K562 (cell line): ENCODE data around the gene MSL3. TPM values are rescaled to one million over a fixed set of nuclear protein-coding genes. Genes with fewer than 3 reads are reported as not detected.

ENCODE experiments used
- ATAC-seq: fragments of 200-7000 bp; cut with Tn5 transposase; 3 replicates; pipeline ENCODE4 v1.9.1; 2020; ENCODE audit warnings: moderate library complexity
- BruUV-seq: library from RNA; stranded (reverse); fragments of 400-500 nt; replicated peaks from 2 replicates; lab custom pipeline; 2021; lab: Mats Ljungman, UMichigan
- CTCF ChIA-PET: fragments of 300-600 bp; formaldehyde crosslinking; extraction: SDS; loops from one replicate; lab custom pipeline; 2021; ENCODE audit warnings: low intra/inter-chr PET ratio; lab: Yijun Ruan, JAX
- POLR2A ChIA-PET: fragments of 300-600, 350-650 bp; sonication (Branson Sonifier 250); formaldehyde crosslinking; extraction: SDS; loops from one replicate; lab custom pipeline; 2021; ENCODE audit warnings: antibody characterized with exemption, inconsistent platforms; lab: Yijun Ruan, JAX
- DNase-seq, 4 experiments: peaks; one replicate each; pipeline versions ENCODE4 v3.0.0 to v3.0.0-alpha.2; 2011 to 2018; ENCODE audit warnings: low spot score in 3 of 4, mixed read lengths in 3 of 4; ENCODE audit errors: extremely low read depth in 1 of 4
- FAIRE-seq: peaks from 2 replicates; lab custom pipeline; 2011; peaks lifted over from hg19 to GRCh38; lab: Jason Lieb, UNC
- H2AFZ ChIP-seq: 2 replicates; pipeline ENCODE4 v1.6.0; 2011; ENCODE audit warnings: low read depth, low read length, control low read depth, inconsistent platforms
- H3K27ac ChIP-seq: fragments of 200-600 bp; 3 replicates; pipeline ENCODE4 v1.8.0; 2011; ENCODE audit warnings: low read depth, mild to moderate bottlenecking, control low read depth, inconsistent platforms, low read length, moderate library complexity, mixed read lengths; ENCODE audit errors: extremely low read depth
- H3K27me3 ChIP-seq, 2 experiments: fragments of 300-600 bp in 1 of 2; 2 replicates in 1 of 2; 3 replicates in 1 of 2; pipeline versions ENCODE4 v1.6.0 to v1.8.0; 2011; ENCODE audit warnings: inconsistent platforms in 2 of 2, low read length in 2 of 2, mild to moderate bottlenecking in 1 of 2, mixed read lengths in 1 of 2, moderate library complexity in 1 of 2; ENCODE audit not compliant: control insufficient read depth in 2 of 2, insufficient read depth in 2 of 2
- H3K36me3 ChIP-seq: fragments of 300-600 bp; 3 replicates; pipeline ENCODE4 v1.8.0; 2011; ENCODE audit warnings: mild to moderate bottlenecking, low read length, inconsistent platforms; ENCODE audit not compliant: control insufficient read depth, insufficient read depth
- H3K4me1 ChIP-seq, 2 experiments: fragments of 200-600 bp in 1 of 2; replicated peaks in 1 of 2; 2 replicates in 1 of 2; 3 replicates in 1 of 2; pipeline versions ENCODE4 v1.5.1 to v1.8.0; 2011; ENCODE audit warnings: inconsistent platforms in 2 of 2, low read length in 2 of 2, mild to moderate bottlenecking in 1 of 2, mixed read lengths in 1 of 2, moderate library complexity in 1 of 2; ENCODE audit not compliant: control insufficient read depth in 2 of 2, insufficient read depth in 2 of 2
- H3K4me2 ChIP-seq: 2 replicates; pipeline ENCODE4 v1.6.1; 2011; ENCODE audit warnings: low read length, control low read depth, inconsistent platforms, mixed read lengths; ENCODE audit not compliant: insufficient read depth
- H3K4me3 ChIP-seq: fragments of 200-600 bp; sonication (generic), shearing (Covaris generic); 2 replicates; pipeline ENCODE4 v1.5.1; 2016; ENCODE audit warnings: control low read depth, inconsistent platforms
- H3K79me2 ChIP-seq: fragments of 200-600 bp; 3 replicates; pipeline ENCODE4 v1.8.0; 2011; ENCODE audit warnings: low read length, inconsistent platforms; ENCODE audit not compliant: control insufficient read depth, insufficient read depth
- H3K9ac ChIP-seq, 2 experiments: 2 replicates each; pipeline versions ENCODE4 v1.6.0 to v1.6.1; 2011; ENCODE audit warnings: low read depth in 2 of 2, low read length in 2 of 2, control low read depth in 1 of 2, inconsistent platforms in 1 of 2, mild to moderate bottlenecking in 1 of 2, mixed read lengths in 1 of 2; ENCODE audit not compliant: insufficient read depth in 1 of 2
- H3K9me1 ChIP-seq: one replicate; pipeline ENCODE4 v1.6.0; 2011; ENCODE audit warnings: inconsistent platforms, mild to moderate bottlenecking, low read length, moderate library complexity; ENCODE audit not compliant: control insufficient read depth, insufficient read depth
- H3K9me3 ChIP-seq: replicated peaks from 2 replicates; pipeline ENCODE4 v1.5.1; 2011; ENCODE audit warnings: low read depth, low read length, inconsistent platforms; ENCODE audit not compliant: control insufficient read depth, insufficient read depth
- H4K20me1 ChIP-seq: replicated peaks from 2 replicates; pipeline ENCODE4 v1.6.1; 2011; ENCODE audit warnings: low read length, inconsistent platforms, mixed read lengths; ENCODE audit not compliant: control insufficient read depth, insufficient read depth
- ATF3 ChIP-seq, 2 experiments: fragments of 450-650 bp in 1 of 2; sonication (generic) in 1 of 2; formaldehyde crosslinking in 1 of 2; IDR thresholded peaks in 1 of 2; conservative IDR thresholded peaks in 1 of 2; 2 replicates each; pipeline versions ENCODE4 v1.6.1 to v1.8.1; 2016 to 2023; ENCODE audit warnings: mild to moderate bottlenecking in 2 of 2, moderate library complexity in 2 of 2, inconsistent platforms in 1 of 2, missing genetic modification reagents in 1 of 2
- E2F3 ChIP-seq: fragments of 250-450 bp; sonication (Bioruptor Pico); IDR thresholded peaks from 2 replicates; pipeline ENCODE4 v1.4.0; 2020; ENCODE audit warnings: mild to moderate bottlenecking
- ETS2 ChIP-seq: IDR thresholded peaks from 2 replicates; pipeline ENCODE4 v1.6.1; 2016; ENCODE audit warnings: borderline replicate concordance, missing genetic modification characterization, mild to moderate bottlenecking, moderate library complexity, missing compliant biosample characterization; ENCODE audit not compliant: poor library complexity, severe bottlenecking
- HDAC6 ChIP-seq: IDR thresholded peaks from 2 replicates; pipeline ENCODE4 v1.6.1; 2012; ENCODE audit warnings: low read depth, mild to moderate bottlenecking, control low read depth, inconsistent platforms, low read length, moderate library complexity
- MAZ ChIP-seq, 2 experiments: fragments of 450-650 bp in 1 of 2; sonication (generic) in 1 of 2; formaldehyde crosslinking; IDR thresholded peaks in 1 of 2; conservative IDR thresholded peaks in 1 of 2; 2 replicates each; pipeline versions ENCODE4 v1.4.0 to v1.5.0; 2020; ENCODE audit warnings: mild to moderate bottlenecking in 1 of 2, missing genetic modification reagents in 1 of 2
- MECOM ChIP-seq: fragments of 250-450 bp; sonication (Bioruptor Pico); IDR thresholded peaks from 2 replicates; pipeline ENCODE4 v1.8.0; 2022; ENCODE audit warnings: inconsistent platforms
- MYNN ChIP-seq, 2 experiments: sonication (generic); formaldehyde crosslinking in 1 of 2; IDR thresholded peaks; 2 replicates each; pipeline versions ENCODE4 v1.5.0 to v1.6.1; 2016 to 2020; ENCODE audit warnings: antibody characterized with exemption in 1 of 2, missing genetic modification reagents in 1 of 2
- PRMT5 ChIP-seq: sonication (generic); formaldehyde crosslinking; IDR thresholded peaks from 2 replicates; pipeline ENCODE4 v1.5.0; 2020; ENCODE audit warnings: missing genetic modification reagents
- RAD51 ChIP-seq: fragments of 450-650 bp; IDR thresholded peaks from 2 replicates; pipeline ENCODE4 v1.7.1; 2016; ENCODE audit warnings: low read depth, mild to moderate bottlenecking, borderline replicate concordance
- RB1 ChIP-seq: fragments of 450-650 bp; IDR thresholded peaks from 2 replicates; pipeline ENCODE4 v1.6.1; 2017; ENCODE audit warnings: low read depth, mild to moderate bottlenecking
- SRSF1 ChIP-seq: fragments of 200-400 bp; formaldehyde crosslinking; IDR thresholded peaks from 2 replicates; pipeline ENCODE4 v1.6.1; 2017; ENCODE audit warnings: mild to moderate bottlenecking, low read depth, low read length, moderate library complexity
- ZC3H4 ChIP-seq: sonication (generic); formaldehyde crosslinking; IDR thresholded peaks from 2 replicates; pipeline ENCODE4 v1.9.0; 2021; ENCODE audit warnings: missing genetic modification reagents, borderline replicate concordance
- ZNF696 ChIP-seq: fragments of 250-450 bp; sonication (Bioruptor Pico); conservative IDR thresholded peaks from 2 replicates; pipeline ENCODE4 v1.4.0; 2020; ENCODE audit warnings: mild to moderate bottlenecking, moderate library complexity
- WGBS: fragments of 100-300 bp; shearing (Covaris generic); methylation state at CpG from one replicate; pipeline ENCODE4 v1.1.6; 2016; ENCODE audit warnings: low coverage, mixed read lengths; ENCODE audit not compliant: insufficient coverage; ENCODE audit errors: missing lambda C conversion rate; 5-methylcytosine and 5-hydroxymethylcytosine counted together
- in situ Hi-C: fragments of 300-500 bp; cut with MboI; formaldehyde crosslinking; loops from 4 replicates; pipeline ENCODE4 v1.15.0; 2018; ENCODE audit warnings: inconsistent platforms, mixed read lengths
- intact Hi-C: fragments of 100-400 bp; cut with micrococcal nuclease; formaldehyde crosslinking; loops from 2 replicates; pipeline ENCODE4 v1.14.2; 2022
- polyA plus RNA-seq, 8 experiments: library from polyadenylated mRNA; depleted of rRNA in 4 of 8; stranded (reverse) in 5 of 8; unstranded in 3 of 8; fragments of >200 nt; fragmentation: Nextera tagmentation in 2 of 8; fragmentation: Illumina TruSeq in 1 of 8; extraction: Ambion mirVana in 2 of 8; extraction: Trizol in 1 of 8; gene quantifications; 2 replicates each; pipeline versions ENCODE4 v1.2.1 to v1.2.3, GENCODE V29; 2011 to 2014; ENCODE audit warnings: inconsistent platforms in 1 of 8, missing spikeins in 1 of 8
- total RNA-seq, 7 experiments: library from RNA; depleted of rRNA in 6 of 7; stranded (reverse); fragments of >200 nt in 6 of 7; fragmentation: Illumina TruSeq in 2 of 7; extraction: Trizol in 2 of 7; gene quantifications; 2 replicates each; pipeline versions ENCODE4 v1.2.1 to v1.2.3, GENCODE V29; 2011 to 2021; ENCODE audit warnings: low replicate concordance in 1 of 7

MSL3 gene
- total and polyA plus RNA-seq, 9 of the 15 experiments (the other 6 are each of a cell fraction or from before 2014, with no cell fraction given), result 21.3 to 39.9 (median 27.1) TPM

GRCh38 chrX:11728556-11728955 lies 29.5 kb upstream of the MSL3 start:
- no TSS peak for BruUV-seq
- Histone ChIP-seq H3K36me3 (no peaks in the 10 kb centered on the region), H3K4me3 (no peak overlapping the region), H3K9me3 (no peaks in the 10 kb centered on the region), H3K4me1 (no peaks in the 10 kb centered on the region), H4K20me1 (no peaks in the 10 kb centered on the region), H2AFZ (no peak overlapping the region), H3K9me1 (no peaks in the 10 kb centered on the region), H3K27me3 (no peaks in the 10 kb centered on the region), H3K27ac (no peak overlapping the region), H3K4me2 (no peak overlapping the region), H3K9ac (no peak overlapping the region), H3K79me2 (no peaks in the 10 kb centered on the region)
- FAIRE-seq (no peak), ATAC-seq (no peak), DNase-seq (no peak)
- POLR2A ChIA-PET, result no interaction called here
- 0% methylated on average over 1 of the region's 2 CpGs for WGBS
- intact Hi-C loops (no loop called here), in situ Hi-C loops (no loop called here)
- CTCF ChIA-PET, result no interaction called here
- TF ChIP-seq MECOM (CRISPR knock-in tag) (no peak), MYNN (IDR thresholded peaks at IDR 0.05) (no peak), MYNN (CRISPR knock-in tag; IDR thresholded peaks at IDR 0.05) (no peak), ATF3 (IDR thresholded peaks at IDR 0.05) (no peak), ATF3 (CRISPR knock-in tag; conservative IDR thresholded peaks at IDR 0.05) (no peak)

- Histone ChIP-seq H3K4me3 (no peak overlapping the region), H3K4me2 (no peak overlapping the region), H3K4me1 (no peaks in the 10 kb centered on the region), H3K9me1 (no peaks in the 10 kb centered on the region), H3K27ac (no peak overlapping the region), H2AFZ (no peak overlapping the region), H3K79me2 (no peaks in the 10 kb centered on the region), H4K20me1 (no peaks in the 10 kb centered on the region), H3K9me3 (no peaks in the 10 kb centered on the region), H3K9ac (no peak overlapping the region), H3K27me3 (peaks cover 0 to 2% of the 10 kb centered on the region in 2 experiments; a peak in 1 of 5 replicates), H3K36me3 (no peaks in the 10 kb centered on the region)
- in situ Hi-C loops (no loop called here), intact Hi-C loops (no loop called here)
- ChIA-PET POLR2A (interaction anchor here (0.9 kb wide), 1 partner anchor 37 kb away, joined by 3 read pairs; no protein-coding TSS in a partner anchor), CTCF (no interaction called here)
- no TSS peak for BruUV-seq
- no peak for DNase-seq
- 0% methylated on average over 1 of the region's 1 CpG for WGBS
- ATAC-seq, result no peak
- no peak for FAIRE-seq
- no peak for TF ChIP-seq E2F3 (CRISPR knock-in tag)
- no peak for TF ChIP-seq PRMT5 (CRISPR knock-in tag)
- no peak for TF ChIP-seq RAD51
- TF ChIP-seq MAZ (CRISPR knock-in tag; conservative IDR thresholded peaks at IDR 0.05 in 1 of 2, IDR thresholded peaks at IDR 0.05 in 1 of 2), result no peak
- no peak for TF ChIP-seq ZC3H4 (CRISPR knock-in tag)
- no peak for TF ChIP-seq RB1
- no peak for TF ChIP-seq ZNF696
- no peak for TF ChIP-seq ETS2
- no peak for TF ChIP-seq SRSF1
- TF ChIP-seq HDAC6, result no peak
Measured at GRCh38 chrX:11733614-11734013, 24.4 kb upstream of the MSL3 start.
